ENCODE data around the gene CIDEB.
"Not testable (repeated sequence)": the region's sequence is repeated elsewhere in the genome, so short reads cannot be mapped to it uniquely, and the experiment has no call there.

Gene CIDEB, protein sequence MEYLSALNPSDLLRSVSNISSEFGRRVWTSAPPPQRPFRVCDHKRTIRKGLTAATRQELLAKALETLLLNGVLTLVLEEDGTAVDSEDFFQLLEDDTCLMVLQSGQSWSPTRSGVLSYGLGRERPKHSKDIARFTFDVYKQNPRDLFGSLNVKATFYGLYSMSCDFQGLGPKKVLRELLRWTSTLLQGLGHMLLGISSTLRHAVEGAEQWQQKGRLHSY

DNA sequence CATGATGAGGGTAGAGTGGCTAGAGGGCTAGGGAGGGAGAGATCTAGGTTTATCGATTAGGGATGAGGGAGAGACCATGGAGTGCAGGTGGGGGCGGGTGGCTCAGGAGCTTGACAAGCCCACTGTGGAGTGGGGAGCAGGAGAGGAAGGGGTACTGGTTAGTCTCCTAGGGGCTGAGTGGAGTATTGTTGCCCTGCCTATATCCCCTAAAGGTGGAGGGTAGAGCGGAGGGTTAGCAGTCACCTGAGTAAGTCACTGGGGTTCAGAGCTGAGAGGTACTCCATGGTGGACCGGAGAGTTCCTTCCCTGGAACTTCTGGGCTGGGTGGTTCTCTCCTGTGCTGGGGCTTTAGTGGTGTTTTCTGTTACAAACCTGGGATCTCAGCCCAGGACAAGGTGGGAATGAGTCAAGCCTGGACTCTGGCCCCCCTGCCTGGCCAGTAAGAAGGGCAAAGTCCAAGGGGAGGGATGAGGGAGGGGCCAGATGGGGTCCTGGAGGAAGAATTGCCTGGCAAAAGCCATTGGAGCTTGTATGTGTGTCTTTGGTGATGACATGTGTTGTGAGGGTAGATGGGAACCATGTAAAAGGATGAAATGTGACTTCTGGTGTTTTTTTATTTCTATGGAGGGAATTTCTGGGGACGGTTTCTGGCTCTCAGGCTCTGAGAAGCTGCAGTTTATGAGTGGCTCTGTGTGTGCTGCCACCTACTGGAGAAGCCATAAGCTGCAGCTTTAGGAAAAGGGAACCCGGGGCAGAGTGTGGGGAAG, at the start of gene CIDEB:
TSS of gene CIDEB (minus strand) at position 403 of the 767 bp plus-strand sequence. CDS start at position 284, 119 bp downstream.
- DNase-seq = peak; percentile 64

GRCh38 chr14:24356208-24356607, 48.4 kb upstream of the CIDEB start:
- DNase-seq = no peak

- no peak for DNase-seq
Observed at GRCh38 chr14:24355009-24355408, 47.2 kb upstream of the CIDEB start.

DNA sequence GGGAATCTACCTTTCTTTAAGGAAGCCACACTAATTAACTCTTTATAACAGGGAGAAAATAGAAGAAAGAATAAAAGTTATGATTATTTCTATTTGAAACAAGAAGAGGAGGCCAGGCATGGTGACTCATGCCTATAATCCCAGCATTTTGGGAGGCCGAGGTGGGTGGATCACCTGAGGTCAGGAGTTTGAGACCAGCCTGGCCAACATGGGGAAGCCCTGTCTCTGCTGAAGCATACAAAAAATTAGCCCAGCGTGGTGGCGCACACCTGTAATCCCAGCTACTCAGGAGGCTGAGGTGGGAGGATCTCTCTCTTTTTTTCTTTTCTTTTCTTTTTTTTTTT, 46.7 kb upstream of the CIDEB start:
- DNase-seq = not testable (repeated sequence)

GRCh38 chr14:24353559-24354481, 46.0 kb upstream of the CIDEB start:
- DNase-seq = no peak

DNA sequence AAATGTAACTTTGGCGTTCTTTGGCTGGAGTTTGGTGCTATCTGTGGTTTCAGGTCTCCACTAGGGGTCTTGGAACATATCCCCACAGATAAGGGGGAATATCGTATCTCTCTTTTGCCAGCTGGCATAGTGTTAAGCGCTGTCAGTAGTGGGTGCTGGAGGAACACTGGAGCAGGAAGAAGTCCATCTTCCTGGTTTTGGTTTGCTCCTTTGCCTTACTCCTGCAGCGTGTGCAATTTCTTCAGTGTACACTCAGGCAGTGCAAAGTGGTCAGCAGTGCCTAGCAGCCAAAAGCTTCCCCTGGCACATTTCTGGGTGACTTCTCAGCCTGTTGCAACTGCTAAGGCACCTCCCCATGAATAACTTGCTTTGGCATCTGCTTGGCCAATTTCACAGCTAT, 43.7 kb upstream of the CIDEB start:
- no peak for DNase-seq

GRCh38 chr14:24349742-24350141, 42.0 kb upstream of the CIDEB start:
- no peak for DNase-seq

- DNase-seq = no peak
Observed at GRCh38 chr14:24348186-24348585, 40.4 kb upstream of the CIDEB start.

DNA sequence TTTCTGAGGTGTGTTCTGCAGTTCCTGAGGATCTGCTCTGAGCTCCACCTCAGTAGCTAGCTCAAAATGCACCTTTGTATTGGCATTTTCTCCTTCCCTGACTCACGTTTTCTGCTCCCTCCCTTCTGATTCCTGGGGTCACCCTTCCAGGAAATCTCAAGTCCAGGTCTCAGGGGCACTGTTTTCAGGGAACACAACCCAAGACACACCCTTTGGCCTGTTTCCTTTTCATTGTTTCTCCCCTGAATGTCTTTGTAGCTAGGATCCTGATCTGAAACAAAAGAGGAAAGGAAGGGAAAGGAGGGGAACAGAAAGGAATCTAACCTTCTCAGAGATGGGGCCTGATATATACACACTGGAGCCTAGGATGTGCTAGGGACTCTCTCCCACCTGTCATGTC, 39.4 kb upstream of the CIDEB start:
- no peak for DNase-seq

GRCh38 chr14:24343795-24344660, 36.3 kb upstream of the CIDEB start:
- no peak for DNase-seq

DNA sequence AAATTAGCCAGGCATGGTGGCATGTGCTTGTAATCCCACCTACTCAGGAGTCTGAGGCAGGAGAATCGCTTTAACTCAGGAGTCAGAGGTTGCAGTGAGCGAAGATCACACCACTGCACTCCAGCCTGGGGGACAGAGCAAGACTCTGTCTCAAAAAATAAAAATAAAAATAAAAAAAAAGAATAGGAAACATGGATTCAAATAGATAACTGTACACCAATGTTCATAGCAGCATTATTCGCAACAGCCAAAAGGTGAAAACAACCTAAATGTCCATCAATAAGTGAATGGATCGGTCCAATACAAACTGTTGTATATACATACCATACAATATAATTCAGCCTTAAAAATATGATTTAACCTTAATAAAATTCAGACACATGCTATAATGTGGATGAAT, 35.1 kb upstream of the CIDEB start:
- DNase-seq = no peak

GRCh38 chr14:24340606-24341005, 32.8 kb upstream of the CIDEB start:
- no peak for DNase-seq

- peak; percentile 75 for DNase-seq
Observed at GRCh38 chr14:24339284-24340151, 31.7 kb upstream of the CIDEB start, which contains the start of gene RIPK3. TSS of gene RIPK3 (minus strand) at chr14:24339991. CDS start at chr14:24339826, 165 bp downstream.

DNA sequence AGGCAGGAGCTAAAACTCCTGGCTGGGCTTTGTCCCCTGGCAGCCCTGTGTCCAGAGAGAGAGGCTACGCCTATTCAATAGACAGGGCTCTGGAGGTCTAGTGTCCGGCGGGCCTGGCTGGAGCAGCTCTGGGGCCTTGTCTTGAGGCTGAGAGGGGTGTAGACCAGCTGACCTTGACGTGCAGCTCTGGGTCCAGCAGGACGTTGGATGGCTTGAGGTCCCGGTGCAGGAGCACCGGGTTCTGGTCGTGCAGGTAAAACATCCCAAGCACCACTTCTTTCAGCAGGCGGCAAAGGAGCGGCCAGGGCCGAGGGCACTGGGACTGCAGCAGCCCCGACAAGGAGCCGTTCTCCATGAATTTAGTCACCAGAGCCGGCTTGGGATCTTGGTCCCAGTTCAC, 31.1 kb upstream of the CIDEB start:
- DNase-seq = no peak

DNA sequence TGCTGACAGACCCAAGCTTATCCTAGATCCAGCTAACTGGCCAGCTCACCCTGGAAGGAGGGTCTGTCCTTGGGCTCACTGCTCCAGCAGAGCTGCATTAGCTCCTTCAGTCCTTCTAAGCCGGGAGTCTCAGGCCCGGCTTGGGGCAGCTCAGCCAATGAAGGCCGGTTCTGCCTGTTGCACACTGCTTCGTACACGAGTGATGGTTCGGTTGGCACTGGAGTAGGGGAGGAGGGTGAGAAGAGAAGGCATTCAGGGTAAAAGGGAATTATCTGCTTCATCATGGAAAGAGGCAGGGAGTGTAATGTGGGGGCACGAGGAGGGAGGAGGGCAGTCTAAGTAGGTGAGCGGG, 30.0 kb upstream of the CIDEB start:
- DNase-seq = no peak

GRCh38 chr14:24337144-24337823, 29.5 kb upstream of the CIDEB start:
- DNase-seq = no peak

DNA sequence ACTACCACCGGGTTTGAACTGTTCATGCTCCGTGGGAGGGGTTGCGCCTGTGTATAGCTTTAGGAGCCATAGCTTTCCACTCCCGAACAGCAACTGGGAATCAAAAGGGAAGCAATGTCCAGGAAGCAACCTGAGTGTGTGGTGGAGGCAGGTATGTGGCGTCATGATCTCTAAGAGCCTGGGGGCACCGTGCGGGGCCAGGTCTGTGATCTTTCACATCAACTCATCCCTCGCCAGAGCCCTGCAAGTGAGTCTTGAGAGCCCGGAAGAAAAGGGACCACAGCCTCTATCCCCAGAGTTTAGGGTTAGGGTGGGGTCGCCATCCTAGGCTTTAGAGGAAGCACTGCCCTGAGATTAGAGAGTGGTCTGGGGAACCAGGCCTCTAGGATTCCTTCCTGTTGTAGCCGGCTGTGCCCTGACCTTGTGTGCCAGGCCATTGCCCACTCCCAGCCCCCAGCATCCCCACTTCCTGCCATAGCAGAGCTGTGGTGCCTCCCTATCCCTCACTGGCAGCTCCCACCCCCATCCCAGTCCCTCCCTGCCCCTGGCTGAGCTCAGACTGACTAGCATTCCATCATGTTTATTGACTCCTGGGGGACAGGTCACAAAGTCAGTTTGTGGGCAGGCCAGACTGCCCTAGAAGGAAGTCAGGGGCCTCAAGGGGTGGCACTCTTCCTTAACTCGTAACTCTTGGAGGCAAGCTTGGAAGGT, 27.8 kb upstream of the CIDEB start:
- no peak for DNase-seq

DNA sequence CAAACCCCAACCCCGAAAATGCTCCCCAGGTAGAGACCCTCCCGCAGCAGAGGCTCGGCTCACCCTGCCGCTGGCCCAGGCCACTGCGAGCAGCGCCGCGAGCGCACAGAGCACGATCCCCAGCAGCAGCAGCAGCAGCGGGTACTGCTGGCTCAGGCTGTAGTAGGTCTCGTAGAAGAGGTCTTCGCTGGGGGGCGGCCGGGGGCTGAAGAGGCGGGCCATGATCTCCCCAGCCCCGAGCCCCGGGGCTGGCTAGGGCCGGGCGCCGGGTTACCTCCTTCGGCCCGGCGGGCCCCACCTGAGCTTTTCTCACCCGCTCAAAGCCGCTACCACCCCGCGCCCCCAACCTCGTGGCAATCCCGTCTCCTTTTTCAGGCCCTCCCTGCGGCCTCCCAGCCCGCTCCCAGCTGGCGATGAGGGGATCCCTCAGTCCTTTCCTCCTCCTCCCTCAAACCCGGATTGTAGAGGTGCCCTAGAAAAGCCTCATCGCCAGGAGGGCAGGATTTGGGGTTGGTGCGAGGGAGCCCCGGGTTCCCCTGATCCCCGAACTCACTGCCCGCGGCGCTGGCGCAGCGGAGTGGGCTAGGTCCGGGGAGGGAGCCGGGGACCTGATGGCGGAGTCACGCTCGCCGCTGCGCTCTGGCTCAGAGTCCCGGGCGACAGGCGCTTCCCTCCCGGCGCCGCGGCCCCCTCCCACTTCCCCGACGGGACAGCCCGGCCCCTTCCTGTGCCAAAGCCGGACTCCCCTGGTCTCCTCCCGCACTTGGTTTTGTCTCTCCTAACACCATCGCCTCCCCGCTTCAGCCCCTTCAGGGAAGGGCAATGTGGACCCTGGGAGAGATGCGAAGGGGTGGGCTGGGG, 26.9 kb upstream of the CIDEB start, which contains the start of gene ADCY4:
TSS of gene ADCY4 (minus strand) at position 641 of the 861 bp plus-strand sequence. CDS start at position 222, 419 bp downstream.
- DNase-seq = peak; percentile 21

Data from activated naive CD4-positive, alpha-beta T cell treated with Interleukin-2 at 50 U/mL for 16 hours (primary cell).